HG02678 (cell line): ENCODE data around the gene BCL11A.

Experiments
- ATAC-seq: cut with Tn5 transposase; IDR thresholded peaks from one replicate; pipeline ENCODE4 v1.9.1; 2021; ENCODE audit warnings: mild to moderate bottlenecking, moderate library complexity; ENCODE audit not compliant: unreplicated experiment

The BCL11A gene

DNA sequence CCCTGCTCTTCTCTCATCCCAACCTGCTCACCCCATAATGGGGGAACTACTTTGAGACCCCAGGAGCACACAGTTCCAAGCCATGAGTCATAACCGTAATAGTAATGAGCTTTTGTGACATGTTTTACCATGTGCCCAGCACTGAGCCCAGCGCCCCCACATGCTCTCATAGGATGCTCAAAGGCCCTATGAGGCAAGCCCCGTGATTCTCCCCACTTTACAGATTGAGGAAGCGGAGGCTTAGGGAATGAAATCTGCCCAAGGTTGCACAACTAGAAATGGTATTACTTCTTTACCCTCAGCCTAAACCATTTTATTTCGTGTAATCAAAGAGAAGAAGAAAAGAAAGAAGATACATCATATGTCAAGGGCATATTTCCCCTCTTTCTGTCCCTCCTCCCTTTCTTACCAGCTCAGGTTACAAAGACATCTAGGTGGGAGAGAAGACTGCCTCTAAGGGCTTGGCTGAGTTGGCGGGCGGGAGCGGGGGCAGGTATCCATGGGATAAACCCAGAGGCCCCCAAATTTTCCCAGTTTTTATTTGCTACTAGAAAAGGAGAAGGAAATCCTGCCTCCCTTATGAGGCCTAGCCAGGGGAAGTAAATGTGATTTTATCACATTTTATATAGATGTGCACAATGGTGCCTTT, 24.2 kb downstream of the BCL11A start:
- no peak for ATAC-seq

DNA sequence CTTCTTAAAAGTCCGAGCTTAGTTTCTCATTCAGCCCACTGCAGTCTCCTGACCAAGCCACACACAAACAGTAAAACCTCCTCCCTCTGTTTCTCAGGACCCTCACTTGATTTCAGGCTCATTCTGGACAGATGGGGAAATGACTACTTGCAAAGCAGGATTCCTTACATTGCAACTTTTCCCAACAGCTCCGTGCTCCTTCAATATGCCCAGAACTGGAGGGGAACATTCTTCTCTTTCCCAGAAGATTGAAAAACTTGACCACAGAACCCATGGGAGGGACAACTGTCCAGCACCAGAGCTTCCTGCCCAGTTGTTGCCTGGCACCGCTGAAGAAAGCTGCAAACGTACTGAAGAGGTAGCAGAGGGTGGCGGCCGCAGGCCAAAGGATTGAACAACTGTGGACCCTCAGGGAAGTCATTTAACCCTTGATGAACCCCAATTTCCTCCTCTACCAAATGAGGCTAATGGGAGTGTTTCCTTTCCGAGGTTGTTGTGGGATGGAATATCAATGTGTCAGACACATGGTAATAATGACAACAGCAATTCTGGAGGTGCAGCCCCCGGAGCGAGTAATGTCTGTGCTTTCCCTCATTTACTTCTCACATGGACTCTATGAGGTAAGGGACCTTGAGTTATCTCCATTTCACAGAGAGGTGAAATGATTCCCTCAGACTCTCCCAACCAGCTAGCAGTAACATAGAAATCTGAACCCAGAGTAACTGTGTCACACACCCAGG, 25.0 kb downstream of the BCL11A start:
- no peak for ATAC-seq

DNA sequence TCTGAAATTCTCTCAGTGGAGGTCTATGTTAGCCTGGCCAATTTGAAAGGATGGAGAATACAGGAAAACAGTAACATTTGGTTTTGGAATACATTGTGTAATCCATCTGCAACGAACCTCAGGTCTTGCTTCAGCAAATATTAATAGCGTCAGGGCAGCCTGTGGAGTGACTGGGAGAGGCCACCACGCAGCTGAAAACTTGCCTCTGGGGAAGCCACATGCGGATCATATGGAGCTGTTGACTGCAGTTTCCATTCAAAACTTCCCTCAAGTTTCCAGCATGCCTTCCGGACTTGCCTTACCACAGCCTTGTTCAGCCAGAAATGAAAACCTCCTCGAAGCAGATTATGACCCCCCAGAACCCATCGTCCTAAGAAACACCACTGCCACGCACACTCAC, 25.7 kb downstream of the BCL11A start:
- no peak for ATAC-seq

DNA sequence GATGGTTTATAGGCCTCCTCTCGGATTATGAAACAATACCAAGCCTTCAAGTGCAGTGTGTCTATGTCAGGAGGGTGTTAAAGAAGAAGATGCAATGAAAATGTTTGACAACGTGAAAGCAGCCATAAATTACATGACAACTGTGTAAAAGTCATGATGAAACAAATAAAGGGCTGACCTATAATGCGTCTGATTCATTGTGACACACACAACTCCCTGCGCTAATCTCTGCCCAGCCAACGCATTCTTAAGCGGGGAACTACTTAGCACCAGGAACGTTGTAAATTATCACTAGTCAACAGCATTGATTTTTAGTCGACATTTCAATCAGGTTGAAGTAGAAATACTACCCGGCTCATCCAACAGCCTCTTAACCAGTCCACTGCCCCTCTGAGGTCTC, 26.8 kb downstream of the BCL11A start:
- ATAC-seq, result no peak

DNA sequence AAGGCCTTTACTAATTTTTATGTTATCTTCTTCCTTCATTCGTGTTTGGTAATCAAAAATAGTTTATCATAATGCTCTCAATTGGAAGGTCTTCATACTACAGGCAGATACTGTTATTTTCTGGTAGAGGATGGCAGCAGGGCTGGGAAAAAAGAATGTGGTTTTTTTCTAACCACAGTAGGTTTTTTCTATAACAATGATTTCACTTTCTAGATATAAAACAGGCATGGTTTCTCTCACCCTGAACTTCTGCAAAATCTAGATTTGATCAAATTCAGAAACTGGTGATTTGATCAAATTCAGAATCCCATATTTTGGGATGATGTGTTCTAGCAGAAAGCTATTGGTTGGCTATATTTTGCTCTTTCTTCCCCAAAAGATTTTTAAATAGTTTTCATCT, 27.6 kb downstream of the BCL11A start:
- ATAC-seq, result no peak

DNA sequence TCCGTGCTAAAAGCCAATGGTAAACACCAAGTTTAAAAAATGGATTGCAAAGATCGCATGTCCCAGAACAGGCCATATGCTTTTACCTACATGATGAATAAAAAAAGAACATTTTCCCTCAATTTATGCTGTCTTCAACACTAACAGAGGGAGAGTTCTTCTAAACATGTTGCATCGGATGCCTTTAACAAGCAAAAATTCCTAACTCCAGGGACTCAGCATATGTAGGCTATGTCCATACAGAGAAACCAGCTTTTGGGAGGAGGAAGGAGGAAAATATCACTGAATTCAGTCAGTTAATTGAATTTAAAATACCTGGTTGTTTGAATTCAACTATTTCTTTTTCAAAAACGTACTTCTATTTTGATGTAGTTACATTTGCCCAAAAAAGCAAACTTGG, 28.6 kb downstream of the BCL11A start:
- no peak for ATAC-seq

DNA sequence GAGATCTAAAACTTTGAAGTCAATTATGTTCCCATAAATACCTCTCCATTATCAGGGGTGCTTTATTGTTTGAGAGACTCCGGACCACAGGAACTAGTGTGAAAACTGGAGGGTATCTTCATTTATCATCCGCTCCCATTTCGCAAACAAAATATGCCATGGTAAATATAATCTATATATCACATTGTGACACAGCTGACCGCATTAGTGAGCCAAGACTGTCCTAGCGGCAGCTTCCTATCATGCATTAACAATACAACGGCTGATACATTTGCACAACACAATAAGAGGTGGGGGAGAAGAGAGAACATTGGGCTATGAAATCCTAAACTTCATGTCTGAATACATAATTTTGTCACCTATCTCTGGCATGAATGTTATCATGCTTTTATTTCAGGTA, 29.5 kb downstream of the BCL11A start:
- ATAC-seq, result no peak

DNA sequence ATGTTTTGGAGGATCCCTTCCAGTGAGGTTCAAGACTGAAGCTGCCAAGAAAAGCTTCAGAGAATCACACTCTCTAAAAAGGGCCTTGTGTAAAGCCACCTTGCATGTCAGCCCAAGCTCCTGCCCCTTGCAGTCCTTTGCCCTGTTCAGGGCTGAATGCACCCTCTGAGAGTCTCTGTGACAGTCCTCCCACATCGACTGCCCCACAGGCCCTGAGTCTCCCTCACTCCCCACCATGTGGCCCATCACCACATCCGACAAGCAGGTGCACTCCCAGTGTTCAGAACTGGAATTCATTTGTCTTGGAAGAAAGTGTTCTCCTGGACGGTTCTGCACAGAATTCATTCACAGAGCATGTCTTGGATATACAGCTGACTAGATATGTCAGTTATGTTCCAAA, 31.0 kb downstream of the BCL11A start:
- no peak for ATAC-seq

DNA sequence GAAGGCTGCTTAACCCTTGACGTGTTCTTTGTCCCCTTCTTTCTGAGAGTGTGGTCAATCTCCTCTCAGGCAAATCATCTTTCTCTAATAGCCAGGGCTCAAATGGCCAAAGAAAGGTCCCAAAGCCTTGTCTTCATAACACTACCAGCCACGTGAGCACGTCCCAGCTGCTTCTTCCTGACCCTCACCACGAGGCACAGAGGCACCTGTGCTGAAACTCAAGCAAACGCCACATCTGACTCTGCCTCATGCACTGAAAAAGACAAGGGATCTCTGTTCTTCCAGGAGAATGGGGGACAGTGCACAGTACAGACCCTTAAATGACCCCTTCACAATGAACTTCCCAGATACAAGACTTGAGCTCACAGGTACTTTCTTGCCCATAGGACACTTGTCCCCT, 31.8 kb downstream of the BCL11A start:
- ATAC-seq, result peak; percentile 40

DNA sequence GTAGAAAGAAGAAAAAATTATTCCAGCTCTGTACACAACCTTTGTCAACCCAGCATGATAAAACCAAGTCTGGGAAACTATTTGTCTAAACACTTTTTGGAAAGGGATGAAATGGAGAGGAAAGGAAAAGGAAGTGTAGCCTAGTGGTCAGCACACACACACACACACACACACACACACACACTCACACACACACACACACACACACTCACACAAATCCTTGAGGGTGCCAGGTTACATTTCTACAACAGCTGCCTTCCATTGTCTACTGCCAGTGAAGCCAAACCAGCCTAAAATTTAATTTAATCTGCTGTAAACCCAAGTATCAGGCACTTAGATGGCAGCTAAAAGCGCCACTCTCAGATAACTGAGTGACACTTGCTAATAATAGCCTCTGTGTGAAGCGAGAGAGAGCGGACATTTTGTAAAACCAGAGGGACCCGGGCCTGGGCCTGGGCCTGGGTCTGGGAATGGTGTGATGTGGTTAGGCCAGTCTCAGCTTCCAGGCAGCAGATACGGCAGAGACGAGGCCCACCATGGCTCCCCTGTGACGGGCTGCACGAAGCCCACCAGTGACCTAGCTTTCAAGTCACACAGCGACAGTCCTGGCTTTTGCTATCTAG, 32.4 kb downstream of the BCL11A start:
- ATAC-seq, result no peak

DNA sequence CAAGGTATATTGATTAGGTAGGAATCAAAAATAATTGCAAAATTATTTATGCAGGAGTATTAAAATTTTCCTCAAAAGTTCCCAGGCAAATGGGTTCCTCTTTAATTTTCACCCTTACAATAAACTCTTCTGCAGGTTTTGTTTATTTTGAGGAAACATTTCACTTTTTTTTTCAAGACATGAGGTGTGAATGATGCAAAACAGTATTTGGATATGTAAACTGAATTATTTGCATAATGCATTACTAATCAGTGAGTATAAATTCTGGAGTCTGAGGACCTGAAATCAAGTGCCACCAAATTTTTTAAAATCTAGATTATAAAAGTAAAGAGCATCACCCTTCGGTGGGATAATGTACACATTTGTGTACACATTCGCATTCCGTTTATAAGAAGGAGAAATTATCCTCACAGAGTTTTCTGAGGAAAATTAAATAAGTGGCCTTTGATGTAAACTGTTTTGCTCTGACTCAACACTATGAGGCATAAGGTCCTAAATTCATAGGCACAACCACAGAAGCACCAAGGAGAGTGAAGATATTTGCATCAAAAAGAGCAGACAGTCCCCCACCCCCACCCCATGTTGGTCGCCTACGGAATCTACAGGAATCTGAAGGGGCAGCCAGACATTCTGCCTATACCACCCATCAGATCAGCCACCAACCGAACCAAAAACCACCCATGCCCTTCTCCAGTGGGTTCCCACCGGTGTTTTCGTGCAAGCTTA, 33.1 kb downstream of the BCL11A start:
- ATAC-seq, result no peak

DNA sequence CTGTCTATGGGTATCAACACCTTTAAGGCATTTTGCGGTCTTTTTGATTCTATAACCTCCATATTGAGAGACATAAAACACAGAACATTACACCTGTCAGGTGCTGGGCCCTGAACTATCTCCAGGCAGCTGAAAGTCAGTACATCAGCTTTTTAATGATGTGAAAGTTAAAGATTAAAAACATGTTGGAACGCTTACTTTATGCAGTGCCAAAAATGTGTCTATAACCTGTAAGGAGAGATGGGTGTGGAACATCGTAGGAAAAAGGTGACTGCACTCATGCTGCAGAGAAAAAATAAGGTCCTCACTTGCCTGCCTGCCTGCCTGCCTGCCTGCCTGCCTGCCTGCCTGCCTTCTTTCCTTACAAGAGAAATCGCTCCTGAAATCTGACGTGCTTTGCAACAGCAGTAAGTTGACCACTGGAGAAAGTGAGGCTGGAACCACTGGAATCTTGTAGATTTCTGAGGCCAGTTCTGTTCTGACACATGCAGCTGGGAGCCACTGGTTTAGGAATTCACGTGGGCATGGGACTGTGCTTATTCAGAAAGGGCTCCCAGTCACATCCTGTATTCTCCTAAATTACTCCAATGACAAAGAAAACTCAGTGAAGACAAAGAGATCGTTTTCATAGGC, 34.1 kb downstream of the BCL11A start:
- ATAC-seq, result no peak

DNA sequence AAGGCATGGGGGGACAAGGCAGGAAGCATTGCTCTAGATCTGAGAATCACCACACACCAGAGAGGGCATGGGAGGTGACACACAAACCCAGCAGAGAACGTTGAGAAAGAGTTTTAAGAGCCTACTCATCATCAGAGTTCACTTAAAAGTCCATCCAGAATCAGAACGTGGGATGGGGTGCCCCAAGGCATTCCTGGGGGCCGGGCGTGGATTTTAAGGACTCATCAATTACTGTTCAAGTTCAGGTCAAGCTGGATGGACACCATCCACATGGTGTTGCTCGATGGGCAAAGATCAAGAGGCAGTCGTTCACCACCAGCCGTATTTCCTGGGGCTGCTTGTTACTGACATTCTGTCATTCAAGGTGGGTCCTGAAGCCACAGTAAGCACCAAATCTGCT, 34.9 kb downstream of the BCL11A start:
- ATAC-seq, result no peak

DNA sequence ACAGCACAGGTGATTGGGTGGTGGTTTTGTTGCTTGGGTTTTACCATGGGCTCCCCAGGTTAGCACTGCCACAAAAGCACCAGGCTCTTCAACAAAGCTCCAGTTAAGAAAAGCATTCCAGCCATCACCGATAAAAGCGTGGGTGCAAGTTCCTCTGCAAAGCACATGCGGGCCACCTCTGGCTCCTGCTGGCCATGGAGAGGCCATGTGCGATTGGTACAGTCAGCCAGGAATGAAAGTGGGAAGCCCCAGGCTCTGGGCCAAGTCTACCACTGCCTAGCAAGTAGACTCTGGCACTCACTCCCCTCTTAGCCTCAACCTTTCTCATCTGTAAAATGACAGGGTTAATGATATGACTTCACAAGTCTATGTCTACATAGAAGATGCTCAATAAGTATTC, 36.0 kb downstream of the BCL11A start:
- ATAC-seq, result no peak

DNA sequence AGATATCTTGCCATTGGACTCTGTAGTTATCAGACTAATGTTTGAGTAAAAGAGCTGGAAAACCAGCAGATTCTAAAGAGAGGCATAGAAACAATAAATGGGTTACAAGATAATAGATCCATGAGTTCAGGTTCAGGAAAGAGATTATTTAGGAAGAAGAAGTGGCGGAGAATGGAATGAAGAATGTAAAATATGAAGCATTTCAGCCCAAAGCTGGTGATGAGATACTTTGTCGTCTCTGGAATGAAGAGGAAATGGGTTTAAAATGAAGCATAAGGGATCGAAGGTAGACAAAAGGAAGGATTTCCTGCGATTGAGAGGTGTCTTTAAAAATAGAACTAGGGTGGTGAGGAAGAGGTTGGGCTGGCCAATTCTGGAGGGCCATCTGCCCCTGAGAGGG, 36.6 kb downstream of the BCL11A start:
- no peak for ATAC-seq

DNA sequence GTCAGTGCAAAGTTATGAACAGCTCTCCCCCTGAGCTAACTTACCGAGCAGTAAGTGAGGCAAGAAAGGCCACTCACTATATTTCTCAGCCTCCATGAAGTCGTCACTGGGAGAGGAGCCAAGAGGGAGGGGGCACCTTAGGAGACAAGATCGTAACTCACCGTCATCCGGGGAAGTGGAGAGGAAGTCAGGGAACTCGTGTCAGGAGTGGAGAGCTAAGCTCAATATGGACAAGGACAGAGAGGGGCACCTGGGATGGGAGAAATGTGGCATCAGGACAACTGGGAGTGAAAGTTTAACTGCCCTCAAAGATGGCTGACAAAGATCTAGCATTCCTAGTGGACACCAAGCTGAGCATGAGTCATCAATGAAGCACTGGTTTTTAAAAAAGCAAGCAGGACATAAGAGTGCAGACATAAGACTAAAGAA, 37.1 kb downstream of the BCL11A start:
- ATAC-seq, result no peak

DNA sequence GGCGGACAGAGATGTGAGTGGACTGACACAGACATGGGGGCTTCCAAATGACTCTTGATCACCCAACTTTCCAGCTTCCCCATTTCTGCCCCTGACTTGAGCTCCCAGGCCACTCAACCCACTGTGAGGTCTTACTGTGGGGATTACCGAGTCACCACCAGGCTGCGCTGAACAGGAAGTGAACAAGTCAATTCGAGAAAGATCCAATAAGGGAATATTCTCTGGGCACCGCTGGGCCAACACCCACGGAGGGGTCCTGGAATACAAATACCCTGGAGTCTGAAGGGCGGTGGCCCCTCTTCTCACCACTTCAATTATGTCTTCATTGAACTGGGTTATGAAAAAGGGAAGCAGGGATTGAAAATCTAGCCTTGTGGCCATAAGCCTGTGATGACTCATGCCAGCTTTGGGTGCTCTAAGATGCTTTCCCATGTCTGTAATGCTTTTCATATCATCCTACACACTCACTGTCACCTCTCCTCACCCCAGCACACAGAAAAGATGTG, 37.7 kb downstream of the BCL11A start:
- ATAC-seq, result peak; percentile 82

DNA sequence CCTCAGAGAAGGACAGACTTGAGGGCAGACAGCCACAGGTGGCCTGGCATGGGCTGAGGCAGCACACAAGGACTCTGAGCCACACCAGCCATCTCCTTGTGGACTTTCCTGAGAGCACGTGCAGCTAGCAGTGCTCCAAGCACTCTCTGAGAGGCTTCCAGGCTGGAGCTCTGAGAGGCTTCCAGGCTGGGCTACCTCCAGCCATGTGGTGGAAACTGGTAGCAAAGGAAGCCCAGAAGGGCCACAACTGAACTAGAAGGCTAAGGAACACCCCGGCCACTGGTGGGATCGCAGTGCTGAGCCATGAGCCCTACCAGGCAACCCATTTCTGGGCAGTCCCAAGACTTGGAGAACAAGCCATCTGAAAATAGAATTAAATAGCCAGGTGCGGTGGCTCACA, 39.5 kb downstream of the BCL11A start:
- ATAC-seq, result no peak

DNA sequence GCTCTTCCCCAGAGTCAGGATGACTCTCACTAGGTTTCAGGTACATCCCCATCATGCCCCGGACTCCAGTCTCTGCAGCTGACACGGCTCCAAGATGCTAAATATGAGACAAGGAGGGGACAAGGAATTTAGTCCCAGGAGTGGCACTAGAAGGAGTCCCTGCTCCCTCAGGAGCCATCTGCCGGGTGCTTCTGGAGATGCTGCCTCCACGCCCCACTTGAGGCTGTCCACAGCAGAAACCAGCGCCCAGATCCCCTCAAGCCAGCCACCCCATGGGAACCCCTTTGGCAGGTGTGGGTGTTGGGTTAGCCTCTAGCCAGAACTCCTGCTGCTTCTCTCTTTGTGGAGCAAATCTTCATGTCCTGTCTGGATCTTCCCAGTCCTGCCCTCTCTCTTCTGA, 40.3 kb downstream of the BCL11A start:
- no peak for ATAC-seq

DNA sequence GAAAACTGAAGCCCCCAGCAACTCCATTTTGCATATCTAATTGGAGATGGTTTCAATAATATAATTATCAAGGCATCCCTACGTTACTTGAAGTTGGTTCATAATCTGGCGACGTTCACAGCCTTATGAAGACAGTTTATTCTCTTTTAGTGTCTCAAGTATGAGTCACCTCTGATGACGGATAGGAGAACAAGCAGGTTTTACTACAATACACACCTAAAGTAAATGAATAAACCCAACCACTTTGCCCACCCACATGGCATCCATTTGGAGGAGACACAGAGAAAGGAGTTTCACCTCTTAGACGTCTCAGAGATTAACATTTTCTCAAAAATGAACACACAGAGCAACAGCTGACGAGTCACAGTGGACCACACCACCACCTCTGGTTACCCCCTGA, 40.8 kb downstream of the BCL11A start:
- ATAC-seq, result no peak

DNA sequence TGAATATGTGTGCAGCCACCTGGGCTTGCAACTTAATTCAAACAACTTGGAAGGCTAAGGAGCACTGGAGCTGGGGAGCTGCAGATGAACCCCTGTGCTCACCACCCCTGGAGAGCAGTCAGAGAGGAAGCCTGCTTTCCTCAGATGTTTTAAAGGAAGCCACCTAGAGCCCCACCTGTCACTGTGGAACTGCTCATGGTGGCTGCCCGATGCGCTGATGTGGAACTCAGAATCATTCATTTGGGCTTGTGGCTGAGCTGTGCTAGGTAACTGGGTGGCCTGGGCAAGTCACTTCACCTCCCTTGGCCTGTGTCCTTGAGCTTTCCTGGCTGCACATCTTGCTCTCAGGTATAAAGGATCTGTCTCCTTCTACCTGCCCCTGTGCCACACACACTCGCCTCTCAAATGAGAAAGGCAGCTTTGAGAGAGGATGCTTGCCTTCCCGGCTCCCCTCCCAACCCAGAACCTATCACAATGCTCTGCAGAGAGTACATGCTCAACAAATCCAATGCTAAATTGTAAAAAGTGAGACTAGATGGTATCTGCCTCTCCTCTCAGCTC, 41.3 kb downstream of the BCL11A start:
- ATAC-seq, result no peak
